Measurements from ENCODE around the gene ADORA1. TPM values are rescaled to one million over a fixed set of nuclear protein-coding genes. Genes with fewer than 3 reads are reported as not detected.

Gene ADORA1
- total RNA-seq = 0.39 and 0.87 TPM in 2 replicates

DNA sequence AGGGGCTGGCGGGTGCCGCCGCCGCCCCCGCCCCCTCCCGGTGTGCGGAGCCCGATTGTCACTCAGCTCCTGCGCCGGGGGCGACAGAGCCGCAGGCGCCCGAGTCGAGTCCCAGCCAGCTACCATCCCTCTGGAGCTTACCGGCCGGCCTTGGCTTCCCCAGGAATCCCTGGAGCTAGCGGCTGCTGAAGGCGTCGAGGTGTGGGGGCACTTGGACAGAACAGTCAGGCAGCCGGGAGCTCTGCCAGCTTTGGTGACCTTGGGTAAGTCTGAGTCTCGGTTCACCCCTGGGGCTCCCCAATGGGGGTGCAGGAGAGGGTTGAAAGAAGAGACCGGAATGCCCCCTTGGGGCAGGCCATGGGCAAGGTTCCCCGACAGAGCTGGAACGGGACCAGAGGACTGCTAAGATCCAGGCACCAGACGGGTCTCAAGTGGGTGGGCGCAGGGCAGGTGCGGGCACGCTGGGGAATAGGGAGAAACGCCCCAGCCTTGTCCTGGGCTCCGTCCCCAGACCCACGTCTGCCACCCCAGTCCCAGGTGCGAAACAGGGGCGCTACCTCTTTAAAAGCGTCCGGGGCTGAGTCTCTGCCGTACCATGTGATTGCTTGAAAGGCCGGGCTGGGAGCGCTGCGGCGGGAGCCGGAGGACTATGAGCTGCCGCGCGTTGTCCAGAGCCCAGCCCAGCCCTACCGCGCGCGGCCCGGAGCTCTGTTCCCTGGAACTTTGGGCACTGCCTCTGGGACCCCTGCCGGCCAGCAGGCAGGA lies at the start of gene ADORA1:
ADORA1 (plus strand) TSS at position 61 of the 765 bp plus-strand sequence. CDS start 1,116 bp downstream, outside the sequence.

DNA sequence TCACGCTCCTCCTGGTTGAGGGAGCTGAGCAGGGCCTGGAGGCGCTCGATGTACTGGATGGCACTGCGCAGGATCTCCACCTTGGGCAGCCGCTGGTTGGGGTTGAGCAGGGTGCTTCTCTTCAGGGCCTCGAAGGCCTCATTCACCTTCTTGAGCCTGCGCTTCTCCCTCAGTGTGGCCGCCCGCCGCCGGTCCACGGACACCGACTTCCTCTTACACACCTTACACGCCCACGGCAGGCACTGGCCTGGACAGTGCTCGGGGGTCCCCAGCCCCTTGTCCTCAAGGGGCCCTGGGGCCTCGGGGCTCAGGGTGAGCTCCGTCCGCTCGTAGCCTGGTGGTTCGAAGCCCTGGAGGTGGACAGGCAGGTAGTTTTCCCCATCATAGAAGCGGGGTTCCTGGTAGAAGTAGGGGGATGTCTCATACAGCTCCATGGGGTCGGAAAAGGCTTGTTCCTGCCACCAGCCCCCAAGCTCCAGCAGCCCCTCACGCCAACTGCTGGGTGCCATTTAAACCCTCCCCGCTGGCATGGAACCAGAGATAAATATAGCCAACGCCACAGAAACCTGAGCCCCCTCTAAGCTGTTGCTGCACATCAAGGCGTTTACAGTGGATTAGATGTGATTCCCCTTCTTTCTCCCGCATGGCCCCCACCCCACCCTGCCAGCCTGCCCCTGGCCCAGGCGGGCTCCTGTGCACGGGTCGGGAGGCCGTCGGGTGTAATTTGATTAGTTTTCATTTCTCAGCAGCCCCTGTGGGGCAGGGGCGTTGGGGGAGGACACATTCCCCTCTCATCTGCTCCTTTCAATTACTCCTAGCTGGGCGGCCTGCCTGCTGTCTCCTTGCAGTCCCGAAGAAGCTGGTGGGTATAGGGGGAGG lies 41.8 kb upstream of the ADORA1 start, which contains the start of gene MYOG:
MYOG (minus strand) TSS at position 485 of the 879 bp plus-strand sequence; CDS start at position 434, 51 bp downstream.

GRCh38 chr1:203175237-203175826 lies 47.8 kb downstream of the ADORA1 start, which contains the start of gene MYBPH:
Gene MYBPH, minus strand, starts transcription at chr1:203175826. Its CDS starts 71 bp downstream, at chr1:203175755.

GRCh38 chr1:203186446-203187303 lies 59.1 kb downstream of the ADORA1 start, which contains the start of gene CHI3L1:
Gene CHI3L1, minus strand, starts transcription at chr1:203186704. Its CDS starts 81 bp downstream, at chr1:203186623.

Other genes with a start within 250 kb of the ADORA1 start
- gene RABIF, start 238.6 kb upstream of the ADORA1 start, total RNA-seq = 3.9 and 6.2 TPM in 2 replicates
- gene KLHL12, start 200.5 kb upstream of the ADORA1 start, total RNA-seq = 19.2 and 19.8 TPM in 2 replicates
- 95.8 and 188 TPM in 2 replicates for gene ADIPOR1, start 169.4 kb upstream of the ADORA1 start, total RNA-seq
- gene CYB5R1, start 160.5 kb upstream of the ADORA1 start, total RNA-seq = 152 and 167 TPM in 2 replicates
- gene TMEM183A, start 120.4 kb upstream of the ADORA1 start, total RNA-seq = 67.1 and 130 TPM in 2 replicates
- 3.3 and 3.5 TPM in 2 replicates for gene PPFIA4, start 101.2 kb upstream of the ADORA1 start, total RNA-seq
- gene MYOG, start 41.7 kb upstream of the ADORA1 start, total RNA-seq = not detected in 2 replicates
- not detected in 2 replicates for gene MYBPH, start 48.1 kb downstream of the ADORA1 start, total RNA-seq
- gene CHI3L1, start 59.0 kb downstream of the ADORA1 start, total RNA-seq = 0.54 and 0.79 TPM in 2 replicates
- not detected in 2 replicates for gene CHIT1, start 101.9 kb downstream of the ADORA1 start, total RNA-seq
- gene BTG2, start 177.8 kb downstream of the ADORA1 start, total RNA-seq = 42.8 and 51.6 TPM in 2 replicates
- under 0.01 TPM in 1 of 2 replicates, not detected in the other for gene FMOD, start 223.4 kb downstream of the ADORA1 start, total RNA-seq